K562 (cell line): Measurements from ENCODE around the gene CFAP410. TPM values are rescaled to one million over a fixed set of nuclear protein-coding genes. Genes with fewer than 3 reads are reported as not detected.

Experiments used
- ARID2 ChIP-seq: fragments of 450-650 bp; IDR thresholded peaks from 2 replicates; pipeline ENCODE4 v1.6.1; 2017; ENCODE audit warnings: antibody characterized with exemption, mild to moderate bottlenecking
- BMI1 ChIP-seq: fragments of 150-350 bp; IDR thresholded peaks from 2 replicates; pipeline ENCODE4 v1.6.1; 2014; ENCODE audit warnings: low read length
- BRD9 ChIP-seq: fragments of 450-650 bp; IDR thresholded peaks from 2 replicates; pipeline ENCODE4 v1.6.1; 2018; ENCODE audit warnings: low read depth; ENCODE audit not compliant: partially characterized antibody
- BRF2 ChIP-seq: IDR thresholded peaks from 3 replicates; pipeline ENCODE4 v1.6.1; 2011; ENCODE audit warnings: borderline replicate concordance, mild to moderate bottlenecking; ENCODE audit not compliant: insufficient read length, insufficient read depth
- CCAR2 ChIP-seq: fragments of 200-400 bp; formaldehyde crosslinking; IDR thresholded peaks from 2 replicates; pipeline ENCODE4 v1.6.1; 2017; ENCODE audit warnings: mild to moderate bottlenecking, low read depth, low read length
- ETV1 ChIP-seq: fragments of 450-650 bp; conservative IDR thresholded peaks from 2 replicates; pipeline ENCODE4 v1.6.1; 2016; ENCODE audit warnings: missing genetic modification characterization, control low read depth, low read depth, missing compliant biosample characterization
- HMGN3 ChIP-seq: IDR thresholded peaks from 2 replicates; pipeline ENCODE4 v1.6.1; 2011; ENCODE audit warnings: borderline replicate concordance, low read depth, mild to moderate bottlenecking, mixed read lengths, low read length; ENCODE audit not compliant: insufficient read length; ENCODE audit errors: extremely low read depth
- NONO ChIP-seq, 2 experiments: fragments of 200-400 bp in 1 of 2; fragments of 450-650 bp in 1 of 2; formaldehyde crosslinking in 1 of 2; IDR thresholded peaks; 2 replicates each; pipeline ENCODE4 v1.6.1; 2017; ENCODE audit warnings: low read depth in 2 of 2, mild to moderate bottlenecking in 2 of 2, moderate library complexity in 2 of 2, low read length in 1 of 2
- PYGO2 ChIP-seq: fragments of 450-650 bp; IDR thresholded peaks from 2 replicates; pipeline ENCODE4 v1.6.1; 2016; ENCODE audit warnings: mild to moderate bottlenecking, missing genetic modification characterization, moderate library complexity, missing compliant biosample characterization
- RBM15 ChIP-seq: fragments of 200-400 bp; formaldehyde crosslinking; IDR thresholded peaks from 2 replicates; pipeline ENCODE4 v1.6.1; 2018; ENCODE audit warnings: mild to moderate bottlenecking, low read length, moderate library complexity; ENCODE audit not compliant: insufficient read depth
- ZNF146 ChIP-seq: IDR thresholded peaks from one replicate; pipeline ENCODE4 v1.6.1; 2018; ENCODE audit warnings: missing compliant biosample characterization; ENCODE audit not compliant: unreplicated experiment
- ZNF174 ChIP-seq: fragments of 250-450 bp; sonication (Bioruptor Pico); IDR thresholded peaks from 2 replicates; pipeline ENCODE4 v1.4.0; 2020; ENCODE audit warnings: mild to moderate bottlenecking
- ZNF274 ChIP-seq: IDR thresholded peaks from 2 replicates; pipeline ENCODE4 v1.6.1; 2011; ENCODE audit warnings: low read depth, mild to moderate bottlenecking, low read length, moderate library complexity, borderline replicate concordance
- polyA plus RNA-seq, 8 experiments: library from polyadenylated mRNA; depleted of rRNA in 4 of 8; stranded (reverse) in 5 of 8; unstranded in 3 of 8; fragments of >200 nt; fragmentation: Nextera tagmentation in 2 of 8; fragmentation: Illumina TruSeq in 1 of 8; extraction: Ambion mirVana in 2 of 8; extraction: Trizol in 1 of 8; gene quantifications; 2 replicates each; pipeline versions ENCODE4 v1.2.1 to v1.2.3, GENCODE V29; 2011 to 2014; ENCODE audit warnings: inconsistent platforms in 1 of 8, missing spikeins in 1 of 8
- total RNA-seq, 7 experiments: library from RNA; depleted of rRNA in 6 of 7; stranded (reverse); fragments of >200 nt in 6 of 7; fragmentation: Illumina TruSeq in 2 of 7; extraction: Trizol in 2 of 7; gene quantifications; 2 replicates each; pipeline versions ENCODE4 v1.2.1 to v1.2.3, GENCODE V29; 2011 to 2021; ENCODE audit warnings: low replicate concordance in 1 of 7
- TF ChIP-seq, protein P1 (sequence below): fragments of 250-450 bp; sonication (Bioruptor Pico); IDR thresholded peaks from 2 replicates; pipeline ENCODE4 v1.5.0; 2020; ENCODE audit warnings: mild to moderate bottlenecking
- TF ChIP-seq, protein P2 (sequence below): fragments of 450-650 bp; formaldehyde crosslinking; IDR thresholded peaks from 2 replicates; pipeline ENCODE4 v1.4.0; 2022; ENCODE audit warnings: mild to moderate bottlenecking, moderate library complexity
- TF ChIP-seq, protein P3 (sequence below): sonication (generic); formaldehyde crosslinking; IDR thresholded peaks from 2 replicates; pipeline ENCODE4 v1.8.1; 2023; ENCODE audit warnings: missing genetic modification reagents, mild to moderate bottlenecking, borderline replicate concordance
- TF ChIP-seq, protein P4 (sequence below): fragments of 450-650 bp; formaldehyde crosslinking; IDR thresholded peaks from 2 replicates; pipeline ENCODE4 v1.4.0; 2020; ENCODE audit warnings: mild to moderate bottlenecking

The CFAP410 gene
- total and polyA plus RNA-seq, 9 of the 15 experiments (the other 6 are each of a cell fraction or from before 2014, with no cell fraction given): 0.07 to 17.3 (median 2.3) TPM

- TF ChIP-seq NONO (IDR thresholded peaks at IDR 0.05; ENCODE audit: low read depth in 2 of 2, low read length in 1 of 2) (no peak; a peak in 1 of 4 replicates), BMI1 (no peak), BRD9 (no peak), BRF2 (no peak), CCAR2 (no peak), PYGO2 (tag) (no peak), ARID2 (no peak), HMGN3 (no peak), RBM15 (no peak), ZNF146 (no peak), ZNF174 (CRISPR knock-in tag) (no peak), ZNF274 (no peak), ETV1 (tag) (no peak)
- TF ChIP-seq, protein P1, sequence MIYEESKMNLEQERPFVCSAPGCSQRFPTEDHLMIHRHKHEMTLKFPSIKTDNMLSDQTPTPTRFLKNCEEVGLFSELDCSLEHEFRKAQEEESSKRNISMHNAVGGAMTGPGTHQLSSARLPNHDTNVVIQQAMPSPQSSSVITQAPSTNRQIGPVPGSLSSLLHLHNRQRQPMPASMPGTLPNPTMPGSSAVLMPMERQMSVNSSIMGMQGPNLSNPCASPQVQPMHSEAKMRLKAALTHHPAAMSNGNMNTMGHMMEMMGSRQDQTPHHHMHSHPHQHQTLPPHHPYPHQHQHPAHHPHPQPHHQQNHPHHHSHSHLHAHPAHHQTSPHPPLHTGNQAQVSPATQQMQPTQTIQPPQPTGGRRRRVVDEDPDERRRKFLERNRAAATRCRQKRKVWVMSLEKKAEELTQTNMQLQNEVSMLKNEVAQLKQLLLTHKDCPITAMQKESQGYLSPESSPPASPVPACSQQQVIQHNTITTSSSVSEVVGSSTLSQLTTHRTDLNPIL (CRISPR knock-in tag): no peak
- TF ChIP-seq, protein P2, sequence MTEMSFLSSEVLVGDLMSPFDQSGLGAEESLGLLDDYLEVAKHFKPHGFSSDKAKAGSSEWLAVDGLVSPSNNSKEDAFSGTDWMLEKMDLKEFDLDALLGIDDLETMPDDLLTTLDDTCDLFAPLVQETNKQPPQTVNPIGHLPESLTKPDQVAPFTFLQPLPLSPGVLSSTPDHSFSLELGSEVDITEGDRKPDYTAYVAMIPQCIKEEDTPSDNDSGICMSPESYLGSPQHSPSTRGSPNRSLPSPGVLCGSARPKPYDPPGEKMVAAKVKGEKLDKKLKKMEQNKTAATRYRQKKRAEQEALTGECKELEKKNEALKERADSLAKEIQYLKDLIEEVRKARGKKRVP (CRISPR knock-in tag): no peak
- TF ChIP-seq, protein P3, sequence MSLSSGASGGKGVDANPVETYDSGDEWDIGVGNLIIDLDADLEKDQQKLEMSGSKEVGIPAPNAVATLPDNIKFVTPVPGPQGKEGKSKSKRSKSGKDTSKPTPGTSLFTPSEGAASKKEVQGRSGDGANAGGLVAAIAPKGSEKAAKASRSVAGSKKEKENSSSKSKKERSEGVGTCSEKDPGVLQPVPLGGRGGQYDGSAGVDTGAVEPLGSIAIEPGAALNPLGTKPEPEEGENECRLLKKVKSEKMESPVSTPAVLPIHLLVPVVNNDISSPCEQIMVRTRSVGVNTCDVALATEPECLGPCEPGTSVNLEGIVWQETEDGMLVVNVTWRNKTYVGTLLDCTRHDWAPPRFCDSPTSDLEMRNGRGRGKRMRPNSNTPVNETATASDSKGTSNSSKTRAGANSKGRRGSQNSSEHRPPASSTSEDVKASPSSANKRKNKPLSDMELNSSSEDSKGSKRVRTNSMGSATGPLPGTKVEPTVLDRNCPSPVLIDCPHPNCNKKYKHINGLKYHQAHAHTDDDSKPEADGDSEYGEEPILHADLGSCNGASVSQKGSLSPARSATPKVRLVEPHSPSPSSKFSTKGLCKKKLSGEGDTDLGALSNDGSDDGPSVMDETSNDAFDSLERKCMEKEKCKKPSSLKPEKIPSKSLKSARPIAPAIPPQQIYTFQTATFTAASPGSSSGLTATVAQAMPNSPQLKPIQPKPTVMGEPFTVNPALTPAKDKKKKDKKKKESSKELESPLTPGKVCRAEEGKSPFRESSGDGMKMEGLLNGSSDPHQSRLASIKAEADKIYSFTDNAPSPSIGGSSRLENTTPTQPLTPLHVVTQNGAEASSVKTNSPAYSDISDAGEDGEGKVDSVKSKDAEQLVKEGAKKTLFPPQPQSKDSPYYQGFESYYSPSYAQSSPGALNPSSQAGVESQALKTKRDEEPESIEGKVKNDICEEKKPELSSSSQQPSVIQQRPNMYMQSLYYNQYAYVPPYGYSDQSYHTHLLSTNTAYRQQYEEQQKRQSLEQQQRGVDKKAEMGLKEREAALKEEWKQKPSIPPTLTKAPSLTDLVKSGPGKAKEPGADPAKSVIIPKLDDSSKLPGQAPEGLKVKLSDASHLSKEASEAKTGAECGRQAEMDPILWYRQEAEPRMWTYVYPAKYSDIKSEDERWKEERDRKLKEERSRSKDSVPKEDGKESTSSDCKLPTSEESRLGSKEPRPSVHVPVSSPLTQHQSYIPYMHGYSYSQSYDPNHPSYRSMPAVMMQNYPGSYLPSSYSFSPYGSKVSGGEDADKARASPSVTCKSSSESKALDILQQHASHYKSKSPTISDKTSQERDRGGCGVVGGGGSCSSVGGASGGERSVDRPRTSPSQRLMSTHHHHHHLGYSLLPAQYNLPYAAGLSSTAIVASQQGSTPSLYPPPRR: no peak
- TF ChIP-seq, protein P4, sequence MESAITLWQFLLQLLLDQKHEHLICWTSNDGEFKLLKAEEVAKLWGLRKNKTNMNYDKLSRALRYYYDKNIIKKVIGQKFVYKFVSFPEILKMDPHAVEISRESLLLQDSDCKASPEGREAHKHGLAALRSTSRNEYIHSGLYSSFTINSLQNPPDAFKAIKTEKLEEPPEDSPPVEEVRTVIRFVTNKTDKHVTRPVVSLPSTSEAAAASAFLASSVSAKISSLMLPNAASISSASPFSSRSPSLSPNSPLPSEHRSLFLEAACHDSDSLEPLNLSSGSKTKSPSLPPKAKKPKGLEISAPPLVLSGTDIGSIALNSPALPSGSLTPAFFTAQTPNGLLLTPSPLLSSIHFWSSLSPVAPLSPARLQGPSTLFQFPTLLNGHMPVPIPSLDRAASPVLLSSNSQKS (CRISPR knock-in tag): no peak
These were observed 38.8 kb downstream of the CFAP410 start (continued) for GRCh38 chr21:44300262-44300959.
